Neural crest cell (in vitro differentiated cells): ENCODE results near the gene FOXC1. TPM values are rescaled to one million over a fixed set of nuclear protein-coding genes. Genes with fewer than 3 reads are reported as not detected.

Source experiments
- DNase-seq: peaks from one replicate; pipeline ENCODE4 v3.0.0; 2021; ENCODE audit warnings: low read depth, mixed read lengths, low spot score
- H3K27ac Mint-ChIP-seq: one replicate; pipeline ENCODE4 v1.8.0; 2021; ENCODE audit warnings: mild to moderate bottlenecking, mixed read lengths; ENCODE audit not compliant: unreplicated experiment
- H3K27me3 Mint-ChIP-seq: 2 replicates; pipeline ENCODE4 v1.8.0; 2021; ENCODE audit warnings: low read depth, mild to moderate bottlenecking, mixed read lengths
- H3K36me3 Mint-ChIP-seq: 2 replicates; pipeline ENCODE4 v1.8.0; 2021; ENCODE audit warnings: low read depth, mild to moderate bottlenecking, mixed read lengths
- H3K4me1 Mint-ChIP-seq: 2 replicates; pipeline ENCODE4 v1.8.0; 2021; ENCODE audit warnings: mixed read lengths
- H3K4me3 Mint-ChIP-seq: one replicate; pipeline ENCODE4 v1.8.0; 2021; ENCODE audit warnings: mild to moderate bottlenecking, mixed read lengths
- H3K9me3 Mint-ChIP-seq: 2 replicates; pipeline ENCODE4 v1.8.0; 2021; ENCODE audit warnings: mixed read lengths
- total RNA-seq: library from RNA; stranded (reverse); gene quantifications from 2 replicates; pipeline ENCODE4 v1.2.1, GENCODE V29; 2021
- TF ChIP-seq, protein P1 (sequence below): fragments of 200-600 bp; sonication (generic); conservative IDR thresholded peaks from 2 replicates; pipeline ENCODE4 v1.5.0; 2021; ENCODE audit warnings: antibody characterized with exemption, mild to moderate bottlenecking

The FOXC1 gene
- total RNA-seq, 1 donor from 2014 or later, result 1.7 TPM

DNA sequence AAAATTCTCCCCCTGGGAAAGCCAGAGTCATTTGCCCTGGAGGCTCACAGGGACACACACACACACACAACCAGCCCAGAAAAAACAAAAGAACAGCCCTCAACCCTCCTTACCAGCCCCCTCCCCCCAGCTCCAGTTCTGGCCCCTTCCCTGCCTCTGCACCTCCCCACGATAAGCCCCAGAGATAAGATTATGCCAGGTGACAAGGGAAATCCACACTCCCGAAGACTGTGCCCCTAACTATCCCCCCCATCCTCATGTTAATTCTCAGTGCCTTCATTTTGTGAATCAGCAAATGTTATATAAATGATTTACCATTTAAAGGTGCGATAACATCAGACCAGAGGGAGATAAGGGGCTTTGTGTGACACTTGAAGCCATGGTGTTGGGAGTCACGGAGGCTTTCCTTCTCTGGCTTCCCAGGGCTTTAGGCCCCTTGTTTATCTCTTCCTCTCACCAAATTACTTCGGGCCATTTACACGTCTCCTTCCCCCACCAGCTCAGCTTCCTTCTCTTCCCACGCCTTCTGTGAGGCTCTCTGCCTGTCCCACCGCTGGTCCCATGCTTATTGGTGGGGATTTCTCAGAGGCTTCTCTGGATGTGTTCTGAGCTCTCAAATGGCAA is 12.5 kb upstream of the FOXC1 start:
- peaks cover 19% of the 10 kb centered on the region for H3K4me1 Mint-ChIP-seq
- no peak overlapping the region for H3K27ac Mint-ChIP-seq
- H3K9me3 Mint-ChIP-seq, result no peaks in the 10 kb centered on the region
- TF ChIP-seq, protein P1, sequence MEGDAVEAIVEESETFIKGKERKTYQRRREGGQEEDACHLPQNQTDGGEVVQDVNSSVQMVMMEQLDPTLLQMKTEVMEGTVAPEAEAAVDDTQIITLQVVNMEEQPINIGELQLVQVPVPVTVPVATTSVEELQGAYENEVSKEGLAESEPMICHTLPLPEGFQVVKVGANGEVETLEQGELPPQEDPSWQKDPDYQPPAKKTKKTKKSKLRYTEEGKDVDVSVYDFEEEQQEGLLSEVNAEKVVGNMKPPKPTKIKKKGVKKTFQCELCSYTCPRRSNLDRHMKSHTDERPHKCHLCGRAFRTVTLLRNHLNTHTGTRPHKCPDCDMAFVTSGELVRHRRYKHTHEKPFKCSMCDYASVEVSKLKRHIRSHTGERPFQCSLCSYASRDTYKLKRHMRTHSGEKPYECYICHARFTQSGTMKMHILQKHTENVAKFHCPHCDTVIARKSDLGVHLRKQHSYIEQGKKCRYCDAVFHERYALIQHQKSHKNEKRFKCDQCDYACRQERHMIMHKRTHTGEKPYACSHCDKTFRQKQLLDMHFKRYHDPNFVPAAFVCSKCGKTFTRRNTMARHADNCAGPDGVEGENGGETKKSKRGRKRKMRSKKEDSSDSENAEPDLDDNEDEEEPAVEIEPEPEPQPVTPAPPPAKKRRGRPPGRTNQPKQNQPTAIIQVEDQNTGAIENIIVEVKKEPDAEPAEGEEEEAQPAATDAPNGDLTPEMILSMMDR, result no peak
- H3K4me3 Mint-ChIP-seq, result no peak overlapping the region
- H3K36me3 Mint-ChIP-seq, result no peaks in the 10 kb centered on the region
- H3K27me3 Mint-ChIP-seq, result peaks cover 44% of the 10 kb centered on the region
- no peak for DNase-seq

DNA sequence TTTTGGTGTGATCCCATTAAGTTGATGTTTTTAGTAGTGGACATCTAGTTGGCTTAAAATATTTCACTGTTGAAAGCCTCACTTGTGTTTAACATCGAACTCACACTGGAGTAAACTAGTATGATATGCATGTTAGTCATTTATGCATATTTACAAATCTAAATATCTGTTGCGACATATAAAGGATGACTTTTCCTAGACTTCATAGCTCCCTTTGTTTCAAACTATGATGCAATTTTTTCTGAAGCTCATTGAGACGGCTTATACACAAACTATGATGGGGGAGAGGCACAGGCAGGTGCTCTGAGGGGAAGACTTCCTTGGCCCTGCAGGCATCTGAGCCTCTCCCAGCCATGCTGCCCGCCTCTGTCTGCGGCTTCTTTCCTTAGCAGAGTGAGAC is 11.8 kb upstream of the FOXC1 start:
- H3K27ac Mint-ChIP-seq, result no peak overlapping the region
- no peak overlapping the region for H3K4me3 Mint-ChIP-seq
- no peaks in the 10 kb centered on the region for H3K36me3 Mint-ChIP-seq
- H3K27me3 Mint-ChIP-seq, result peaks cover 49% of the 10 kb centered on the region
- DNase-seq, result no peak
- peaks cover 19% of the 10 kb centered on the region for H3K4me1 Mint-ChIP-seq
- TF ChIP-seq, protein P1, result no peak
- H3K9me3 Mint-ChIP-seq, result no peaks in the 10 kb centered on the region

DNA sequence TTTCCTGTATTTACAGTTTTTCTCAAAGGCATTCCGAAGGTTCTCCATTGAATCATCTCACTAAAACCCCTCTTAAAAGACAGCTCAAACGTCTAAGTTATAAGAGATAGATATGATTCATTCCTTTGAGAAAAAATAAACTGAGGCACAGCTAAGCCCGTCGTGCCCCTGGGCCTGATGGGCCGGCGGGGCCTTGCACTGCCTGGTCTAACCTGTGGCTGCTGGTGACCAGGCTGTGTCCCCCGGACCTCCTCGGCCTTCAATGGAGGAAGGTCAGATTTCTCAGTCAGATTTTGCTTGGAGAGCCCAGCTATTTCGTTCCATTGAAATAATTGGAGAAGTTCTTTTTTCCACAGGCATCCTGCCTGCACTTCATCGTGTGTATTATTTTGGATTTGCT is 11.3 kb upstream of the FOXC1 start:
- TF ChIP-seq, protein P1, result no peak
- H3K27me3 Mint-ChIP-seq, result peaks cover 50% of the 10 kb centered on the region
- H3K4me1 Mint-ChIP-seq, result peaks cover 19% of the 10 kb centered on the region
- H3K27ac Mint-ChIP-seq, result no peak overlapping the region
- no peak overlapping the region for H3K4me3 Mint-ChIP-seq
- DNase-seq, result no peak
- H3K36me3 Mint-ChIP-seq, result no peaks in the 10 kb centered on the region
- H3K9me3 Mint-ChIP-seq, result no peaks in the 10 kb centered on the region

DNA sequence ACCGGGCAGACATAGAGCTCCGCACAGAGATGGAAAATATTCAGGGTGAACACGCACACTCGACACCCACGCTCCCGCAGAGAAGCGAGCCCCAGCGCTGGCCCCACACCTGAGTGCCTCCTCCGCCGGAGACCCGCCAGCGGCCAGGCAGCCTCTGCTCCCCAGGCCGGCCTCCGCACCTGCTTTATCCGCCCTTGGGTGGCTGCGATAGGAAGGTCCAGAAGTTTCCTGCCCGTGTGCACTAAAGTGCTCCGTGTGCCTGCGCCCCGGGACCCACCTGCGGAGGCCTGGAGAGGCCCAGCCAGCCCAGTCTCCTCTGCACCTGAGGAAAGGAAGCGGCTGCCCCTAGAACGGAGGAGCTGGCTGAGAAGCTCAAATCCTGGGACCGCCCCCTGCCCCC is 10.8 kb upstream of the FOXC1 start:
- Mint-ChIP-seq H3K4me1 (peaks cover 23% of the 10 kb centered on the region), H3K36me3 (no peaks in the 10 kb centered on the region), H3K27ac (no peak overlapping the region), H3K27me3 (peaks cover 51% of the 10 kb centered on the region), H3K4me3 (no peak overlapping the region), H3K9me3 (no peaks in the 10 kb centered on the region)
- TF ChIP-seq, protein P1, result no peak
- DNase-seq, result no peak

DNA sequence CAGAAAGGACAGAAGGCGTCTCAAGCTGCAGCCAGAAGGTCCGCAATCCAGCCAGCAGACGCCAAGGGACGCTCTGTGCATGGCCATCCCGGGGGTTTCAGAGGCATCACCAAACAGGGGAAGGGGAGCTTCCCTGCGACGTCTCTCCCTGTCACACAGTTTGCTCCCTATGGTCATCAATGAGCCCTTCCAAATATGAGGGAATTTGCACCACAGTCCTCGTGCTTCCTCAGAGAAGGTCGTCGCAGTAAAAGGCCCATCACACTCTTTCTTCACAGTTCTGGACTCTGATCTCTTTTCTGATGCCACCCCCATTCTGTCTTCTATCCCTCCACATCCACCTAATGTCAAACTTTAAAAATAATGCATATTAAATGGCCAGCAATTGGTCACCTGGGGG is 10.2 kb upstream of the FOXC1 start:
- DNase-seq, result no peak
- H3K4me3 Mint-ChIP-seq, result no peak overlapping the region
- H3K27me3 Mint-ChIP-seq, result peaks cover 50% of the 10 kb centered on the region
- peaks cover 24% of the 10 kb centered on the region for H3K4me1 Mint-ChIP-seq
- H3K9me3 Mint-ChIP-seq, result no peaks in the 10 kb centered on the region
- H3K36me3 Mint-ChIP-seq, result no peaks in the 10 kb centered on the region
- TF ChIP-seq, protein P1, result no peak
- H3K27ac Mint-ChIP-seq, result no peak overlapping the region
